Measurements from ENCODE around the gene KANK3. TPM values are rescaled to one million over a fixed set of nuclear protein-coding genes. Genes with fewer than 3 reads are reported as not detected.
A peak's percentile ranks its signal among the peaks of the same experiment; 100 is the strongest.

The KANK3 gene
- 0.41 TPM for polyA plus RNA-seq (2013, experiment 1 of 2)
- 0.50 TPM for polyA plus RNA-seq (2013, experiment 2 of 2)

GRCh38 chr19:8342684-8343482 lies at the start of gene KANK3:
Gene KANK3, minus strand, starts transcription at chr19:8343262. Its CDS starts 5,434 bp downstream, at chr19:8337828.
- Histone ChIP-seq H2AK5ac (ENCODE audit: low read length) (no peak within 1 kb of the TSS), H3K79me2 (ENCODE audit: control insufficient read depth, insufficient read depth, low read length) (no peaks in the 10 kb centered on the region), H3K9ac (ENCODE audit: low read length) (peak within 1 kb of the TSS; percentile 69), H3K4ac (ENCODE audit: low read depth, low read length) (no peak within 1 kb of the TSS), H4K8ac (ENCODE audit: low read depth, low read length) (no peak within 1 kb of the TSS), H3K18ac (ENCODE audit: low read length) (no peak within 1 kb of the TSS), H2BK15ac (replicated peaks; ENCODE audit: low read depth) (no peak within 1 kb of the TSS), H3K36me3 (ENCODE audit: control insufficient read depth, insufficient read depth, low read length) (no peaks in the 10 kb centered on the region), H3K23ac (ENCODE audit: low read length) (no peak within 1 kb of the TSS), H3K27ac (ENCODE audit: low read depth, low read length) (no peak within 1 kb of the TSS), H2BK5ac (ENCODE audit: low read length) (no peak within 1 kb of the TSS), H3K4me2 (ENCODE audit: low read length) (peak within 1 kb of the TSS; percentile 83), H3K27me3 (ENCODE audit: insufficient read depth, low read length, poor library complexity) (no peaks in the 10 kb centered on the region), H3K79me1 (ENCODE audit: low read length) (no peaks in the 10 kb centered on the region), H3K4me1 (ENCODE audit: control insufficient read depth, low read depth, low read length) (no peaks in the 10 kb centered on the region), H2BK120ac (ENCODE audit: low read depth, low read length) (no peak within 1 kb of the TSS), H4K5ac (ENCODE audit: low read length) (no peak within 1 kb of the TSS), H3K4me3 (ENCODE audit: low read length) (peak within 1 kb of the TSS; percentile 47), H3K56ac (ENCODE audit: low read length) (peak within 1 kb of the TSS; percentile 82)
- peak; percentile 99 for DNase-seq
- WGBS (ENCODE audit: extremely low coverage, insufficient coverage, low lambda C conversion rate): no CpG with 5 or more reads among the region's 65 CpGs

- Histone ChIP-seq H4K8ac (ENCODE audit: low read depth, low read length) (no peak overlapping the region), H3K9ac (ENCODE audit: low read length) (no peak overlapping the region), H2BK120ac (ENCODE audit: low read depth, low read length) (no peak overlapping the region), H3K4ac (ENCODE audit: low read depth, low read length) (no peak overlapping the region), H3K56ac (ENCODE audit: low read length) (no peak overlapping the region), H3K4me1 (ENCODE audit: control insufficient read depth, low read depth, low read length) (no peaks in the 10 kb centered on the region), H3K18ac (ENCODE audit: low read length) (no peak overlapping the region), H3K27ac (ENCODE audit: low read depth, low read length) (no peak overlapping the region), H3K36me3 (ENCODE audit: control insufficient read depth, insufficient read depth, low read length) (no peaks in the 10 kb centered on the region), H2BK15ac (replicated peaks; ENCODE audit: low read depth) (no peak overlapping the region), H2BK5ac (ENCODE audit: low read length) (no peak overlapping the region), H3K79me2 (ENCODE audit: control insufficient read depth, insufficient read depth, low read length) (peaks cover 51% of the 10 kb centered on the region), H3K79me1 (ENCODE audit: low read length) (peaks cover 19% of the 10 kb centered on the region), H3K27me3 (ENCODE audit: insufficient read depth, low read length, poor library complexity) (no peaks in the 10 kb centered on the region), H3K4me2 (ENCODE audit: low read length) (no peak overlapping the region), H3K23ac (ENCODE audit: low read length) (no peak overlapping the region), H2AK5ac (ENCODE audit: low read length) (no peak overlapping the region), H4K5ac (ENCODE audit: low read length) (no peak overlapping the region), H3K4me3 (ENCODE audit: low read length) (no peak overlapping the region)
- WGBS (ENCODE audit: extremely low coverage, insufficient coverage, low lambda C conversion rate): no CpG with 5 or more reads among the region's 11 CpGs
- DNase-seq: no peak
Measured at GRCh38 chr19:8392017-8392591, 49.0 kb upstream of the KANK3 start.

DNA sequence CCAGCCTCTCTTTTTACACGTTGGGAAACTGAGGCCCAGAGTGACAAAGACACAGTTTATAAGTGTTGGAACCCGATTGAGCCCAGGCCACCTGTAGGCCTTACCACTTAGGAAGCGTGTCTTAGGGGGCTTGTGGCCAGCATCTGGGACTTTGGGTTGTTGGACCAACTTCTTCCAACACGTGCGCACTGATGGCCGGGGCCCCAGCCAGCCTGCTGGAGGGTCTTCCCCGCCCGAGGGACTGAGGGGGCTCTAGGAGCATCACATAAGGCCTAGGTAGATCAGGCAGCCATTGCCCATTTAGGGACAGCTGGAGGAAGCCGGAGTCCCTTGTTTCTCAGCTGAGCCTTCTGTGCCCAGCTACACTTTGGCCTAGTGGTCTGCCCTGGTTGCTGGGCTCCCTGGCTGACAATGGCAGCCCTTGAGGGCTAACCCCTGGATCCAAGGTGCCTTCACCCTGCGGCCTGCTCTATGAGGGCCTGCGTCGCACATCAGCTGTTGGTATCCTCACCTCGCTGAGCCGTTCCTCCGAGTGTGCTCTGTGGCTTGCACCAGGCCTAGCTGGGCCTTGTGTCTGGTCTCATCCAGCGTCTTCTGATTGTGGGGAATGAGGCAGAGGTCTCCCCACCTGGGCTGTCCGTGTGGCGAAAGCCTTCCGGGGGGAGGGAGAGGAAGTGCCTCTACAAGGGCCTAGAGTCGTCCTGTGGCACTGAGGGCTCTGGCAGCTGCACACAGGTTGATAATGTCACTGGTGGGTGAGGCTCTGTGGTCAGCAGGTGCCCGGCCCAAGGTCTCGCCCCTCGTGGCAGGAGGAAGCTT lies 48.3 kb upstream of the KANK3 start:
- no CpG with 5 or more reads among the region's 23 CpGs for WGBS (ENCODE audit: extremely low coverage, insufficient coverage, low lambda C conversion rate)
- H3K18ac ChIP-seq (ENCODE audit: low read length): no peak overlapping the region
- H3K79me1 ChIP-seq (ENCODE audit: low read length): peaks cover 17% of the 10 kb centered on the region
- H3K27me3 ChIP-seq (ENCODE audit: insufficient read depth, low read length, poor library complexity): no peaks in the 10 kb centered on the region
- H2BK120ac ChIP-seq (ENCODE audit: low read depth, low read length): no peak overlapping the region
- H4K5ac ChIP-seq (ENCODE audit: low read length): no peak overlapping the region
- no peak overlapping the region for H4K8ac ChIP-seq (ENCODE audit: low read depth, low read length)
- H2AK5ac ChIP-seq (ENCODE audit: low read length): no peak overlapping the region
- no peak overlapping the region for H2BK5ac ChIP-seq (ENCODE audit: low read length)
- no peak overlapping the region for H3K4ac ChIP-seq (ENCODE audit: low read depth, low read length)
- no peak overlapping the region for H3K23ac ChIP-seq (ENCODE audit: low read length)
- H3K4me2 ChIP-seq (ENCODE audit: low read length): peak overlapping the region; percentile 45
- H3K4me1 ChIP-seq (ENCODE audit: control insufficient read depth, low read depth, low read length): no peaks in the 10 kb centered on the region
- no peak overlapping the region for H3K27ac ChIP-seq (ENCODE audit: low read depth, low read length)
- H3K79me2 ChIP-seq (ENCODE audit: control insufficient read depth, insufficient read depth, low read length): peaks cover 45% of the 10 kb centered on the region
- no peak for DNase-seq
- H3K4me3 ChIP-seq (ENCODE audit: low read length): no peak overlapping the region
- H2BK15ac ChIP-seq (replicated peaks; ENCODE audit: low read depth): no peak overlapping the region
- H3K9ac ChIP-seq (ENCODE audit: low read length): no peak overlapping the region
- H3K36me3 ChIP-seq (ENCODE audit: control insufficient read depth, insufficient read depth, low read length): no peaks in the 10 kb centered on the region
- peak overlapping the region; percentile 35 for H3K56ac ChIP-seq (ENCODE audit: low read length)

DNA sequence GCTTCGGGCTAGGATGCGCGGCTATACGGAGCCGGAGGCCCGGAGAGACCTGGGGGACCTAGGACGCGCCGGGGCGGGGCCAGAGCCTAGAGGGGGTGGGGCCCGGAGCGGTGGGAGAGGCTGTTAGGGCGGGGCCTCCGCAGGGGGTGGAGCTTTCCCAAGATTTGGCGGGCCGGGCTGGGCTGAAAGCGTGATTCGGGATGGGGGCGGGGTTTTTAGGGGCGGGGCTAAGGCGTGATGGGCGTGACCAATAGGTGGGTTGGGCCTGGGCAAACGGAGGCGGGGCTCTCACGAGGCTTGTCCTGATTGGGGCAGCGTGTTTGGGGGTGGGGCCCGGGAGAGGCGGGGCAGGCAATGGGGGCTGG lies 47.5 kb upstream of the KANK3 start:
- no peak overlapping the region for H2BK15ac ChIP-seq (replicated peaks; ENCODE audit: low read depth)
- H3K4me2 ChIP-seq (ENCODE audit: low read length): no peak overlapping the region
- H3K27ac ChIP-seq (ENCODE audit: low read depth, low read length): peak overlapping the region; percentile 99
- H4K5ac ChIP-seq (ENCODE audit: low read length): no peak overlapping the region
- H3K23ac ChIP-seq (ENCODE audit: low read length): peak overlapping the region; percentile 45
- no peaks in the 10 kb centered on the region for H3K36me3 ChIP-seq (ENCODE audit: control insufficient read depth, insufficient read depth, low read length)
- H3K79me1 ChIP-seq (ENCODE audit: low read length): peaks cover 9% of the 10 kb centered on the region
- peak; percentile 93 for DNase-seq
- H3K56ac ChIP-seq (ENCODE audit: low read length): peak overlapping the region; percentile 99
- peak overlapping the region; percentile 99 for H3K9ac ChIP-seq (ENCODE audit: low read length)
- H2BK5ac ChIP-seq (ENCODE audit: low read length): peak overlapping the region; percentile 97
- H2BK120ac ChIP-seq (ENCODE audit: low read depth, low read length): peak overlapping the region; percentile 95
- peak overlapping the region; percentile 100 for H3K4ac ChIP-seq (ENCODE audit: low read depth, low read length)
- no peaks in the 10 kb centered on the region for H3K4me1 ChIP-seq (ENCODE audit: control insufficient read depth, low read depth, low read length)
- no peak overlapping the region for H2AK5ac ChIP-seq (ENCODE audit: low read length)
- peak overlapping the region; percentile 100 for H3K18ac ChIP-seq (ENCODE audit: low read length)
- no CpG with 5 or more reads among the region's 28 CpGs for WGBS (ENCODE audit: extremely low coverage, insufficient coverage, low lambda C conversion rate)
- no peaks in the 10 kb centered on the region for H3K27me3 ChIP-seq (ENCODE audit: insufficient read depth, low read length, poor library complexity)
- H3K79me2 ChIP-seq (ENCODE audit: control insufficient read depth, insufficient read depth, low read length): peaks cover 37% of the 10 kb centered on the region
- peak overlapping the region; percentile 99 for H4K8ac ChIP-seq (ENCODE audit: low read depth, low read length)
- peak overlapping the region; percentile 90 for H3K4me3 ChIP-seq (ENCODE audit: low read length)

DNA sequence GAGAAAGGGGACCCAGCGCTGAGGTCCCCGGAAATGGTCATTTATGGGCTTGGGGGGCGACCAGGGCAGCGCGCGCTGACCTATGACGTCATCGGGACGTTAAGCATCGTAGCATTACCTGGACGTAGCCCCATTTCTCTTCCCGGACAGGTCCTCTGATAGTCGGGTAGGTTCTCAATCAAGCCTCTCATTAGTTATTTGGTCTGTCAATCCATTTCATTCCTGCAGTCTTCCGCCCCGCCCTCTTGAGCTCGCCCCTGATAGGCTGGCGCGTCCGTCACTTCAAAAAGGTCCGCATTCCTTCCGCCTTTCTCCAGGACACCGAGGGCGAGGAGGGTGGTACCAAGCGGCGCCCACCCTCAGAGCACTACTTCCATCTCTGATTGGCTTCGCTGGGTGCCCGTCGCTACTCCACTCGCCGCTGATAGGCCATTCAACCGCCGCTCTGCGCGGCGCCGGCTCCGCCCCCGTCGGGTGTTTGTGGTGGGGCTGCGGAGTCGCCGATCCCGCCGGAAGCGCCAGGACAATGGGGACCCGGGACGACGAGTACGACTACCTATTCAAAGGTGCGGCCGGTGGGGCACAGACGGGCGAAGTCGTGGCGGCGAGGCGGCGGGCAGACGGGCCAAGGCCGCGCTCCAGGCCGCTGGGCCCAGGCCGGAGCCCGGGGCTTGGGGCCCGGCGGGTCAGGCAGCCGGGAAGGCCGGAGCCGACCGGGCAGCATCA lies 47.0 kb upstream of the KANK3 start, which contains the start of gene RAB11B:
TSS of gene RAB11B (plus strand) at position 470 of the 726 bp plus-strand sequence. CDS start at position 527, 57 bp downstream.
- H3K4me1 ChIP-seq (ENCODE audit: control insufficient read depth, low read depth, low read length): no peaks in the 10 kb centered on the region
- DNase-seq: peak; percentile 100
- H3K79me2 ChIP-seq (ENCODE audit: control insufficient read depth, insufficient read depth, low read length): peaks cover 37% of the 10 kb centered on the region
- no peak within 1 kb of the TSS for H2AK5ac ChIP-seq (ENCODE audit: low read length)
- H3K4ac ChIP-seq (ENCODE audit: low read depth, low read length): peak within 1 kb of the TSS; percentile 100
- H3K27me3 ChIP-seq (ENCODE audit: insufficient read depth, low read length, poor library complexity): no peaks in the 10 kb centered on the region
- H3K79me1 ChIP-seq (ENCODE audit: low read length): peaks cover 9% of the 10 kb centered on the region
- H3K9ac ChIP-seq (ENCODE audit: low read length): peak within 1 kb of the TSS; percentile 99
- peak within 1 kb of the TSS; percentile 97 for H2BK5ac ChIP-seq (ENCODE audit: low read length)
- peak within 1 kb of the TSS; percentile 99 for H4K8ac ChIP-seq (ENCODE audit: low read depth, low read length)
- H3K56ac ChIP-seq (ENCODE audit: low read length): peak within 1 kb of the TSS; percentile 99
- H2BK15ac ChIP-seq (replicated peaks; ENCODE audit: low read depth): no peak within 1 kb of the TSS
- peak within 1 kb of the TSS; percentile 90 for H3K4me3 ChIP-seq (ENCODE audit: low read length)
- H3K23ac ChIP-seq (ENCODE audit: low read length): peak within 1 kb of the TSS; percentile 45
- peak within 1 kb of the TSS; percentile 100 for H3K18ac ChIP-seq (ENCODE audit: low read length)
- H2BK120ac ChIP-seq (ENCODE audit: low read depth, low read length): peak within 1 kb of the TSS; percentile 95
- WGBS (ENCODE audit: extremely low coverage, insufficient coverage, low lambda C conversion rate): no CpG with 5 or more reads among the region's 70 CpGs
- peak within 1 kb of the TSS; percentile 99 for H3K27ac ChIP-seq (ENCODE audit: low read depth, low read length)
- H4K5ac ChIP-seq (ENCODE audit: low read length): no peak within 1 kb of the TSS
- peak within 1 kb of the TSS; percentile 61 for H3K4me2 ChIP-seq (ENCODE audit: low read length)
- H3K36me3 ChIP-seq (ENCODE audit: control insufficient read depth, insufficient read depth, low read length): no peaks in the 10 kb centered on the region

Measured in mesendoderm (in vitro differentiated cells).